Sigmoid colon (tissue), 4 donors: ENCODE measurements around the gene EP400.

Experiments
- CTCF ChIP-seq, 4 experiments: fragments of 450-650 bp in 3 of 4; fragments of 200-600 bp in 1 of 4; IDR thresholded peaks; one replicate each; pipeline ENCODE4 v1.5.1; 2016 to 2019; ENCODE audit warnings: antibody characterized with exemption in 4 of 4, mild to moderate bottlenecking in 3 of 4, moderate library complexity in 2 of 4
- EP300 ChIP-seq, 4 donors: sonication (generic); formaldehyde crosslinking; IDR thresholded peaks; one replicate each; pipeline ENCODE4 v1.6.1; 2017; ENCODE audit warnings: antibody characterized with exemption in 4 of 4

GRCh38 chr12:132000286-132000872, 50.6 kb downstream of the EP400 start:
- TF ChIP-seq CTCF (IDR thresholded peaks at IDR 0.05) (no peak), EP300 (IDR thresholded peaks at IDR 0.05) (no peak)
